Suppressor macrophage (primary cell): Measurements from ENCODE around the gene ADGRV1.
"Not testable (repeated sequence)": the region's sequence is repeated elsewhere in the genome, so short reads cannot be mapped to it uniquely, and the experiment has no call there.

Source experiments
- DNase-seq, 4 experiments: peaks; one replicate each; pipeline ENCODE4 v3.0.0-alpha.2; 2020 to 2022

Gene ADGRV1

GRCh38 chr5:90650767-90651166, 92.2 kb downstream of the ADGRV1 start:
- DNase-seq = no peak

- DNase-seq = no peak
These were observed 95.6 kb downstream of the ADGRV1 start for GRCh38 chr5:90654215-90654614.

GRCh38 chr5:90655423-90655822, 96.8 kb downstream of the ADGRV1 start:
- DNase-seq = no peak

DNA sequence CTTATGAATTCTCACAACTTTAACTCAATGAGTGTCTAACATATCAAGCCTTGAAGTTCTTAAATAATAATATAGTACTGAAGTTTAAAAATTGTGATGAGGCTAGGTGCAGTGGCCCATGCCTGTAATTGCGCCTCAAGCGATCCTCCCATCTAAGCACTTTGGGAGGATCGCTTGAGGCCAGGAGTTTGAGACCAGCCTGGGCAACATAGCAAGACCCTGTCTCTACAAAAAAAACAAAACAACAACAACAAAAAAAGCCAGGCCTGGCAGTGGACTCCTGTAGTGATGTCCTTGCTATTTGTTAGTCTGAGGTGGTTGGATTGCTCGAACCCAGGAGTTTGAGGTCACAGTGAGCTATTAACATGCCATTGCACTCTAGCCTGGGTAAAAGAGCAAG, 98.4 kb downstream of the ADGRV1 start:
- DNase-seq = no peak

GRCh38 chr5:90657788-90658187, 99.2 kb downstream of the ADGRV1 start:
- no peak for DNase-seq

DNA sequence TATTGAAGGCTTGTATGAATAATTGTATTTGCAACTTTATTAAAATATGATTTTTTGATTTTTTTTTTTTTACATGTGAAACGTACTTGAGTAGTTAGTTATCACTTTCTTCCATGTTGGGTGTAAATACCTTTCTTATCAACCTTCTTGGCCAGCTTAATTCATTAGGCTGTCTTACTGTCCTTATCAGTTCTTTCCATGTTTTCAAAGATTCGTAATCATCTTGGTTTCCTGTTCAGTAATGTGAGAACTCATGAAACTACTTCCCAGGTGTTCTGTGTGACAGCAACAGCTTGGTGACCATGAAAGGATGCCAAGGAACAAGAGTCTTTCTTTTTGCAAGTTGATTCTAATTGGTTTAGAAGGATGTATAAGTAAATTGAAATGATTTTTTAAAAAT, 100.0 kb downstream of the ADGRV1 start:
- no peak for DNase-seq

GRCh38 chr5:90668079-90668565, 109.5 kb downstream of the ADGRV1 start:
- not testable (repeated sequence) for DNase-seq

DNA sequence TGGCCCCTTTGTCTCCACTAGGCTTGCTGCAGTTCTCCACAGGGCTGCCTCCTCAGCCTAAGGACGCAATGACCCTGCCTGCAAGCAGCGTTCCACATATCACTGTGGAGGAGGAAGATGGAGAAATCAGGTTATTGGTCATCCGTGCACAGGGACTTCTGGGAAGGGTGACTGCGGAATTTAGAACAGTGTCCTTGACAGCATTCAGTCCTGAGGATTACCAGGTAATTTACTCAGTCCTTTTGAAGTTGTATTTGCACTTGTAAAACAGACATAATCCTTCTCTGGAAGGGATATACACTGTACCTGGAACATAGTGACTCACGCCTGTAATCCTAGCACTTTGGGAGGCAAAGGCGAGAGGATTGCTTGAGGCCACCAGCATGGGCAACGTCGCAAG, 116.6 kb downstream of the ADGRV1 start:
- no peak for DNase-seq

DNA sequence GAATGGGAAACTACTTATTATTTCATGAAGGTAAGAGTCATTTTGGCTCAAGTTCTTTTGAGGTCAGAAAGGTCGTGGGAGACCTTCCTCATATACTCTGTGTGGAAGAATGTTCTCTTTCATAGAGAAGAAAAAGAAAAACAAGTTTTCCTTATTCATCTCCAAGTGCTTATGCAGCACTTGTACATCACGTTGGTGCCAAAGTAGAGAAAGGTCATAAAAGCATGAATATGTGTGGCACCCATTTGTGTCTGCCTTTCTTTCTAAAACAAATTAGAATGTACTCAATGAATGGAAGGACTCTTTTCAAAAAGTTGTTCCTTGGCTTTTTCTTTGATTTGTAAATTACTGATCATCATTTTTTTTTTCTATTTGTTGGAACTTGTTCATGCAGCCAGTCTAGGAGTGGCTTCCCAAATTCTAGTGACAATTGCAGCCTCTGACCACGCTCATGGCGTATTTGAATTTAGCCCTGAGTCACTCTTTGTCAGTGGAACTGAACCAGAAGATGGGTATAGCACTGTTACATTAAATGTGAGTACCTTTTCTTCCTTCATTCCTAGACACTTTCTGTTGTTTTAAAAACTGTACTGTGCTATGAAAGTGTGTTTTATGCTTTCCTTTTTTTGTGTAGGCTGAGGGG, 122.4 kb downstream of the ADGRV1 start:
- no peak for DNase-seq

GRCh38 chr5:90682278-90682677, 123.7 kb downstream of the ADGRV1 start:
- DNase-seq = no peak

DNA sequence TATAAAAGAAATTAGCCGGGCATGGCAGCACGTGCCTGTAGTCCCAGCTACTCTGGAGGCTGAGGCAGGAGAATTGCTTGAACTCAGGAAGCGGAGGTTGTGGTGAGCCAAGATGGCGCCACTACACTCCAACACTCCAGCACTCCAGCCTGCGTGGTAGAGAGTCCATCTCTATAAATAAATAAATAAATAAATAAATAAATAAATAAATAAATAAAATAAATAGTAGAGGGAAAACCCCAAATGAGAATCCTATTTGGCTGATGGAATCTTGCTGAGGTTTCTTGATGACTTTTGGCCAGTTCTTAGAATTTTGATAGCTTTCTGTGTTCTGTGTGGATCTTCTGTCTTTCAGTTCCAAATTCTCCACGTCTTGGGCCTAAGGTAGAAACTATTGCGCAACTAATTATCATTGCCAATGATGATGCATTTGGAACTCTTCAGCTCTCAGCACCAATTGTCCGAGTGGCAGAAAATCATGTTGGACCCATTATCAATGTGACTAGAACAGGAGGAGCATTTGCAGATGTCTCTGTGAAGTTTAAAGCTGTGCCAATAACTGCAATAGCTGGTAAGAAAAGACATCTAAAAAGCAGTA, 126.9 kb downstream of the ADGRV1 start:
- no peak for DNase-seq

DNA sequence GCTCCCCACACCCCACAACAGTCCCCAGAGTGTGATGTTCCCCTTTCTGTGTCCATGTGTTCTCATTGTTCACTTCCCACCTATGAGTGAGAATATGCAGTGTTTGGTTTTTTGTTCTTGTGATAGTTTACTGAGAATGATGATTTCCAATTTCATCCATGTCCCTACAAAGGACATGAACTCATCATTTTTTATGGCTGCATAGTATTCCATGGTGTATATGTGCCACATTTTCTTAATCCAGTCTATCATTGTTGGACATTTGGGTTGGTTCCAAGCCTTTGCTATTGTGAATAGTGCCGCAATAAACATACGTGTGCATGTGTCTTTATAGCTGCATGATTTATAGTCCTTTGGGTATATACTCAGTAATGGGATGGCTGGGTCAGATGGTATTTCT, 127.8 kb downstream of the ADGRV1 start:
- DNase-seq = not testable (repeated sequence)

- not testable (repeated sequence) for DNase-seq
These were observed 128.9 kb downstream of the ADGRV1 start for GRCh38 chr5:90687458-90687857.

GRCh38 chr5:90689064-90689463, 130.5 kb downstream of the ADGRV1 start:
- no peak for DNase-seq

- peak; percentile 45 to 78 (median 75) for DNase-seq
These were observed 131.7 kb downstream of the ADGRV1 start for GRCh38 chr5:90690307-90690706.

GRCh38 chr5:90691533-90691932, 132.9 kb downstream of the ADGRV1 start:
- no peak for DNase-seq

DNA sequence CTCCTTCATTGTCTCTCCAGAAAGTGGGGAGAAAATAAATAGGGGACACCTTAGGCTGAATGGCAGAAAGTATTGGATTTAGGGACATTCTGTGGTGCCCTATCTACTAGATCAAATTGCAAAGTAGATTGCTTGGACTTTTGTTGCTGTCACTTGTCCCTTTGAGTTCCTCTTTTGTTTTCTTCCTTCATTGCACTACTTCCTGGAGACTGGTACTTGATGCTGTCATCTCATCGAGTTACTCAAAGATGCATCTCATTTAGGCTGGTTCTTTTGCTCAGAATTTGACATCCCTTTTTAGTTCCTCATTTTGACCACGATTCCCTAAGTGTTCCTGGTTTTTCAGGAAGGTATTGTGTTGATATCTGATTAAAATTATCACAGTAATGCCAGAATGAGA, 137.6 kb downstream of the ADGRV1 start:
- DNase-seq = peak; percentile 19 to 75 (median 50)

DNA sequence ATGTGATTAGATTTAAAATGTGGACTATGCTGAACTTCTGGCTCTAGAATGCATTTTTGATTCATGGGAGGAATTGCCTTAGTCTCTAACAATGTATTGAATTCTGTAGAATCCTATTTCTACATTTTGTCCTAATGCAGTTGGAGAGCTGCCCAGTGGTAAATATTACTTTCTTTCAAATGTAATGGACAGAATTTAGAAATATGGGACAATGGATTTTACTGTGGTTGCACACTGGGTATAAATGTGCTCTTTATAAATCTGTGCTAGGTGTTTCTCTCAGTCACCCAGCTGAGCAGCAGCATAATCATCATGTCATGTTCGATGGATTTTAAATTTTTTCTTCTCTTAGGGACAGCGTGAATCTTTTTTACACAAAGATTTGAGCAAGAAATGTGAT, 141.7 kb downstream of the ADGRV1 start:
- no peak for DNase-seq

DNA sequence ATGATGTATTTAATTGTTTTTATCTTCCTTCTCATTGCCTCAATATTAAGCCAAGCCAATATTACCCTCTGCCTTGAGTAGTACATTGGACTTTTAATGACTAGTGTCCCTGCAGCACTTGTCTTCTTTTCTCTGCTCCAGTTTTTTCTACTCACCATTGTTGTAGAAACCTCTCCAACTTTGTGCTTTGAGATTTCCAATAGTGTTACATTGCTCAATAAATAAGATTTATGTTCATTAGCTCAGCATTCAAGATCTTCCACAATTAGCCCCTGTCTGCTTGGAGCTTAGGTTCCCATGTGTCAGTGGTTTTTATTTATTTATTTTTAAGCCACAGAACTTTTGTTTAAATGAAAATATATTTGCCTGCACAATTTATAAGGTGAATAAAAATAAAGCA, 145.3 kb downstream of the ADGRV1 start:
- no peak for DNase-seq

- no peak for DNase-seq
These were observed 149.1 kb downstream of the ADGRV1 start for GRCh38 chr5:90707698-90708097.

GRCh38 chr5:90709323-90710155, 150.9 kb downstream of the ADGRV1 start:
- peak; percentile 15 to 59 (median 41) for DNase-seq

DNA sequence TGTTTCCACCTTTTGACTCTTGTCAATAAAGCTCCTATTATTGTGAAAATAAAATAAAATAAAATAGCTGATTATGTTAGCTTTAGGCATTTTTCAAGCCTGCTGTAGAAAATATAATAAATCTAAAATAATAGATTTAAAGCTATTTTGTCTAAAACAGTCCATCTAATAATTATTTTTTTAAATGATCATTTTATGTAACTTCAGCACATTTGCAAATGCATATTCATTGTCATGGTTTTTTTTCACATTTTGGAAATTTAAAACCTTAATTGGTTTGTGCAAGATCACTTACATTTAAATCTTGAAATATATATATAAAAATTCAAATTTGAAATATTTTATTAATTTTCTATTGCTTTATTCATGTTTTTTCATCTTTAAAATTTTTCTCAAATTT, 159.8 kb downstream of the ADGRV1 start:
- no peak for DNase-seq

DNA sequence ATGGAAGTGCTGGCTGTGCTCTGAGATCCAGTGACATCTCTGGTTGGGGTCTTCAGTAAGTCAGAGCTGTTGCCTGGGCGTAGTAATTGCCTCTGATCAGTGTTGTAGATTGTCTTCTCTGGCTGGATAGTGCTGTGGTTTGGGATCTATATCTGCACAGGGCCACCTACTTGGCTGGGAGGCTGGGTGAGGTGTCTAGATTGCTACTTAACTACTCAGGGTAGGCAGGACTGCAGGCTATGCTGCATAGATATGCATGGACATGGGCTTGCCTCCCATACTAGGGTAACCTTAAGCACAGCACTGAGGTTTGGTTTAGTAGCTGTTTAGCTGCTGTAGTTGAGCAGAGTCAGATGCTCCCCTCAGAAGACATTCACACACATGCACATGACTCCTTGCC, 181.0 kb downstream of the ADGRV1 start:
- DNase-seq = no peak
